H9 (cell line): Measurements from ENCODE around the gene RLN3. TPM values are rescaled to one million over a fixed set of nuclear protein-coding genes. Genes with fewer than 3 reads are reported as not detected.

Experiments
- DNase-seq: peaks from one replicate; pipeline ENCODE4 v3.0.0-alpha.2; 2017
- H2AFZ ChIP-seq: one replicate; pipeline ENCODE4 v1.6.1; 2013; ENCODE audit warnings: mild to moderate bottlenecking, low read length, control low read depth, moderate library complexity
- H2AK5ac ChIP-seq: 2 replicates; pipeline ENCODE4 v1.6.1; 2013; ENCODE audit warnings: low read length, control low read depth, mixed read lengths; ENCODE audit not compliant: insufficient read length
- H2BK120ac ChIP-seq: one replicate; pipeline ENCODE4 v1.6.1; 2013; ENCODE audit warnings: low read depth, mild to moderate bottlenecking, low read length, control low read depth, inconsistent platforms; ENCODE audit not compliant: poor library complexity, severe bottlenecking
- H2BK12ac ChIP-seq: 2 replicates; pipeline ENCODE4 v1.6.1; 2013; ENCODE audit warnings: low read length, control low read depth, mixed read lengths, low read depth; ENCODE audit not compliant: insufficient read length
- H2BK15ac ChIP-seq: 2 replicates; pipeline ENCODE4 v1.6.1; 2013; ENCODE audit warnings: low read depth, low read length, control low read depth
- H2BK20ac ChIP-seq: one replicate; pipeline ENCODE4 v1.6.1; 2013; ENCODE audit warnings: low read depth, mild to moderate bottlenecking, low read length, control low read depth, inconsistent platforms; ENCODE audit not compliant: poor library complexity, severe bottlenecking
- H2BK5ac ChIP-seq: 2 replicates; pipeline ENCODE4 v1.6.1; 2013; ENCODE audit warnings: low read length, control low read depth, mixed read lengths; ENCODE audit not compliant: insufficient read length
- H3K14ac ChIP-seq: 2 replicates; pipeline ENCODE4 v1.6.1; 2013; ENCODE audit warnings: low read length, control low read depth; ENCODE audit not compliant: insufficient read depth
- H3K18ac ChIP-seq: 2 replicates; pipeline ENCODE4 v1.6.1; 2013; ENCODE audit warnings: low read depth, mild to moderate bottlenecking, mixed read lengths, low read length, control low read depth; ENCODE audit not compliant: insufficient read length
- H3K23ac ChIP-seq: 2 replicates; pipeline ENCODE4 v1.6.1; 2013; ENCODE audit warnings: low read length, control low read depth, mixed read lengths, low read depth; ENCODE audit not compliant: insufficient read length
- H3K23me2 ChIP-seq: 2 replicates; pipeline ENCODE4 v1.6.1; 2013; ENCODE audit warnings: low read depth, mild to moderate bottlenecking, mixed read lengths, low read length, control low read depth; ENCODE audit not compliant: insufficient read length, poor library complexity, severe bottlenecking
- H3K27ac ChIP-seq: 2 replicates; pipeline ENCODE4 v1.5.1; 2013; ENCODE audit warnings: low read length, control low read depth, mixed read lengths, low read depth; ENCODE audit not compliant: insufficient read length
- H3K27me3 ChIP-seq: 2 replicates; pipeline ENCODE4 v1.6.1; 2013; ENCODE audit warnings: low read length, control low read depth, inconsistent platforms; ENCODE audit not compliant: insufficient read depth
- H3K4ac ChIP-seq: 2 replicates; pipeline ENCODE4 v1.6.1; 2013; ENCODE audit warnings: low read depth, mild to moderate bottlenecking, control low read depth, inconsistent platforms, low read length, moderate library complexity
- H3K4me1 ChIP-seq: 2 replicates; pipeline ENCODE4 v1.6.1; 2013; ENCODE audit warnings: low read length, control low read depth, inconsistent platforms; ENCODE audit not compliant: insufficient read depth
- H3K4me2 ChIP-seq: 2 replicates; pipeline ENCODE4 v1.6.1; 2013; ENCODE audit warnings: low read length, control low read depth, mixed read lengths; ENCODE audit not compliant: insufficient read length, insufficient read depth
- H3K56ac ChIP-seq: 2 replicates; pipeline ENCODE4 v1.6.1; 2013; ENCODE audit warnings: low read depth, mild to moderate bottlenecking, mixed read lengths, low read length, control low read depth; ENCODE audit not compliant: insufficient read length
- H3K79me1 ChIP-seq: 2 replicates; pipeline ENCODE4 v1.6.1; 2013; ENCODE audit warnings: low read depth, mild to moderate bottlenecking, moderate library complexity, low read length, control low read depth, inconsistent platforms; ENCODE audit not compliant: insufficient read depth, poor library complexity, severe bottlenecking
- H3K79me2 ChIP-seq: 2 replicates; pipeline ENCODE4 v1.6.1; 2013; ENCODE audit warnings: low read length, control low read depth, inconsistent platforms; ENCODE audit not compliant: insufficient read depth
- H3K9ac ChIP-seq: 2 replicates; pipeline ENCODE4 v1.6.1; 2013; ENCODE audit warnings: low read length, control low read depth, mixed read lengths; ENCODE audit not compliant: insufficient read length; ENCODE audit errors: extremely low read depth
- H3K9me3 ChIP-seq: one replicate; pipeline ENCODE4 v1.6.1; 2013; ENCODE audit warnings: low read depth, low read length, inconsistent platforms; ENCODE audit not compliant: control insufficient read depth
- H3T11ph ChIP-seq: one replicate; pipeline ENCODE4 v1.6.1; 2013; ENCODE audit warnings: mild to moderate bottlenecking, low read length, control low read depth, inconsistent platforms
- H4K20me1 ChIP-seq: one replicate; pipeline ENCODE4 v1.6.1; 2013; ENCODE audit not compliant: control insufficient read depth, insufficient read length, insufficient read depth
- H4K5ac ChIP-seq: 2 replicates; pipeline ENCODE4 v1.6.1; 2013; ENCODE audit warnings: low read depth, mild to moderate bottlenecking, mixed read lengths, low read length, control low read depth; ENCODE audit not compliant: insufficient read length
- H4K8ac ChIP-seq: replicated peaks from 2 replicates; pipeline ENCODE4 v1.6.1; 2013; ENCODE audit warnings: low read length, control low read depth, mixed read lengths, low read depth; ENCODE audit not compliant: insufficient read length
- H4K91ac ChIP-seq: 2 replicates; pipeline ENCODE4 v1.6.1; 2013; ENCODE audit warnings: low read depth, mild to moderate bottlenecking, moderate library complexity, mixed read lengths, low read length, control low read depth; ENCODE audit not compliant: insufficient read length
- H3K27ac Mint-ChIP-seq, 3 experiments: 2 replicates in 2 of 3; 3 replicates in 1 of 3; pipeline ENCODE4 v1.8.0; 2020 to 2021; ENCODE audit warnings: mixed read lengths in 3 of 3, mild to moderate bottlenecking in 1 of 3, moderate library complexity in 1 of 3
- H3K27me3 Mint-ChIP-seq: 2 replicates; pipeline ENCODE4 v1.8.0; 2021; ENCODE audit warnings: low read depth, mild to moderate bottlenecking, moderate library complexity, mixed read lengths
- H3K36me3 Mint-ChIP-seq, 3 experiments: 2 replicates in 2 of 3; 3 replicates in 1 of 3; pipeline ENCODE4 v1.8.0; 2020 to 2021; ENCODE audit warnings: low read depth in 3 of 3, mixed read lengths in 3 of 3; ENCODE audit not compliant: insufficient read depth in 1 of 3
- H3K4me1 Mint-ChIP-seq, 2 experiments: 2 replicates each; pipeline ENCODE4 v1.8.0; 2020; ENCODE audit warnings: mixed read lengths in 2 of 2
- H3K4me3 Mint-ChIP-seq, 2 experiments: 2 replicates in 1 of 2; 3 replicates in 1 of 2; pipeline ENCODE4 v1.8.0; 2020 to 2021; ENCODE audit warnings: mild to moderate bottlenecking in 2 of 2, mixed read lengths in 2 of 2, moderate library complexity in 1 of 2
- H3K9me3 Mint-ChIP-seq, 2 experiments: 2 replicates in 1 of 2; 3 replicates in 1 of 2; pipeline ENCODE4 v1.8.0; 2020; ENCODE audit warnings: mild to moderate bottlenecking in 2 of 2, mixed read lengths in 2 of 2, moderate library complexity in 1 of 2
- WGBS: extraction: QIAGEN DNeasy Blood & Tissue Kit; methylation state at CpG from one replicate; pipeline ENCODE4 v1.1.7; 2013; ENCODE audit warnings: missing lambda C conversion rate, low lambda C conversion rate, mixed read lengths; ENCODE audit not compliant: insufficient read length; ENCODE audit errors: extremely low coverage; 5-methylcytosine and 5-hydroxymethylcytosine counted together
- total RNA-seq: library from RNA; stranded (reverse); gene quantifications from 2 replicates; pipeline ENCODE4 v1.2.1, GENCODE V29; 2021
- TF ChIP-seq, protein P1 (sequence below): fragments of 200-600 bp; sonication (generic); conservative IDR thresholded peaks from 3 replicates; pipeline ENCODE4 v1.8.0; 2021; ENCODE audit warnings: antibody characterized with exemption, mild to moderate bottlenecking

Gene RLN3
- total RNA-seq, 1 experiment from 2014 or later, result not detected

GRCh38 chr19:13983213-13983889 is 44.6 kb upstream of the RLN3 start:
- no peak overlapping the region for H2BK15ac ChIP-seq
- H3K14ac ChIP-seq, result peak overlapping the region; percentile 13; the same call in 1 of the 2 replicates
- H2AFZ ChIP-seq, result no peak overlapping the region
- H3K4me1 ChIP-seq, result peaks cover 3% of the 10 kb centered on the region; the same call in 1 of the 2 replicates
- no peaks in the 10 kb centered on the region for H3K27me3 Mint-ChIP-seq
- H3K23ac ChIP-seq, result no peak overlapping the region
- no peak overlapping the region for H4K5ac ChIP-seq
- WGBS, result no CpG with 5 or more reads among the region's 21 CpGs
- H3K9ac ChIP-seq, result no peak overlapping the region
- H3K27me3 ChIP-seq, result no peaks in the 10 kb centered on the region
- H3K36me3 Mint-ChIP-seq, result no peaks in the 10 kb centered on the region; a peak in 2 of 7 replicates
- H3K4ac ChIP-seq, result no peak overlapping the region
- H2BK12ac ChIP-seq, result no peak overlapping the region
- no peak overlapping the region for H3K27ac ChIP-seq
- no peak overlapping the region for H3K56ac ChIP-seq
- H4K20me1 ChIP-seq, result no peaks in the 10 kb centered on the region
- no peaks in the 10 kb centered on the region for H3K79me1 ChIP-seq
- TF ChIP-seq, protein P1, sequence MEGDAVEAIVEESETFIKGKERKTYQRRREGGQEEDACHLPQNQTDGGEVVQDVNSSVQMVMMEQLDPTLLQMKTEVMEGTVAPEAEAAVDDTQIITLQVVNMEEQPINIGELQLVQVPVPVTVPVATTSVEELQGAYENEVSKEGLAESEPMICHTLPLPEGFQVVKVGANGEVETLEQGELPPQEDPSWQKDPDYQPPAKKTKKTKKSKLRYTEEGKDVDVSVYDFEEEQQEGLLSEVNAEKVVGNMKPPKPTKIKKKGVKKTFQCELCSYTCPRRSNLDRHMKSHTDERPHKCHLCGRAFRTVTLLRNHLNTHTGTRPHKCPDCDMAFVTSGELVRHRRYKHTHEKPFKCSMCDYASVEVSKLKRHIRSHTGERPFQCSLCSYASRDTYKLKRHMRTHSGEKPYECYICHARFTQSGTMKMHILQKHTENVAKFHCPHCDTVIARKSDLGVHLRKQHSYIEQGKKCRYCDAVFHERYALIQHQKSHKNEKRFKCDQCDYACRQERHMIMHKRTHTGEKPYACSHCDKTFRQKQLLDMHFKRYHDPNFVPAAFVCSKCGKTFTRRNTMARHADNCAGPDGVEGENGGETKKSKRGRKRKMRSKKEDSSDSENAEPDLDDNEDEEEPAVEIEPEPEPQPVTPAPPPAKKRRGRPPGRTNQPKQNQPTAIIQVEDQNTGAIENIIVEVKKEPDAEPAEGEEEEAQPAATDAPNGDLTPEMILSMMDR, result no peak
- H3K4me2 ChIP-seq, result no peak overlapping the region
- no peaks in the 10 kb centered on the region for H3K23me2 ChIP-seq
- H3K27ac Mint-ChIP-seq, result no peak overlapping the region
- peaks cover 37 to 49% of the 10 kb centered on the region in 2 experiments for H3K4me1 Mint-ChIP-seq
- no peaks in the 10 kb centered on the region for H3K9me3 ChIP-seq
- DNase-seq, result no peak
- H2BK120ac ChIP-seq, result no peak overlapping the region
- no peaks in the 10 kb centered on the region for H3K79me2 ChIP-seq
- H4K8ac ChIP-seq, result no peak overlapping the region
- no peak overlapping the region for H3K4me3 Mint-ChIP-seq
- no peaks in the 10 kb centered on the region; a peak in 1 of 5 replicates for H3K9me3 Mint-ChIP-seq
- H4K91ac ChIP-seq, result no peak overlapping the region
- H3K18ac ChIP-seq, result no peak overlapping the region
- H2BK20ac ChIP-seq, result no peak overlapping the region
- H2AK5ac ChIP-seq, result no peak overlapping the region
- no peak overlapping the region for H2BK5ac ChIP-seq
- H3T11ph ChIP-seq, result no peak overlapping the region
